ENCODE results near the gene CDK11B.

DNA sequence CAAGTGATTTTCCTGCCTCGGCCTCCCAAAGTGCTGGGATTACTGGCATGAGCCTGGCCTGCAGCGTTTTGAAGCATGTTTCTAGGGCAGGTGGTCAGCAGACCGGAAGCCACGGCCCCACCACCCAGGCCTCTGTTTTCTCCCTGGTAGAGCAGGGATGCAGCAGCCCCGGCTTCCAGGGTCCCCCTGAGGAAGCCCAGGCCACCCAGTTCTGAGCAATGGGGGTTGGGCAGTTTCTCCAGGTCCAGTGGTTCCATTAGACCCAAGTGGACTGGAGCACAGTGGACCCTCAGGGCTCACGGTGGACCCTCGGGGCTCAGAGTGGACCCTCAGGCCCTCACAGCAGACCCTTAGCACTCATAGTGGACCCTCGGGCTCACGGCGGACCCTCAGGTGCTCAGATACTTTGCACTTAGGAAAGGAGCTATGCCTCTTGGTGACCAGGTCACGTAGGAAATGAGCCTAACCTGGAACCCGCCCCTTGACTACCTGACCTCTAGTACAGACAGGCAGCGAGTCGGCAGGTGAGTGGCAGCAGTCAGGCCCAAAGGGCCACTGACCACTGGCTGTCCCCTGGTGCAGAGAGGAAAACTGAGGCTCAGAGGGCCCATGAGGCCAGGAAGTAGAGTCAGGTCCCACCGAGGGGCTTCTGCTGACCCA lies 54.3 kb downstream of the CDK11B start:
- no peak for TF ChIP-seq EZH2phosphoT487 (IDR thresholded peaks at IDR 0.05; ENCODE audit: insufficient read depth, low read depth)
- TF ChIP-seq EZH2 (IDR thresholded peaks at IDR 0.05; ENCODE audit: insufficient read depth, poor library complexity, severe bottlenecking) = no peak
